K562 (cell line): Measurements from ENCODE around the gene ANO2. TPM values are rescaled to one million over a fixed set of nuclear protein-coding genes. Genes with fewer than 3 reads are reported as not detected.

Experiments used
- ATAC-seq: fragments of 200-7000 bp; cut with Tn5 transposase; 3 replicates; pipeline ENCODE4 v1.9.1; 2020; ENCODE audit warnings: moderate library complexity
- BruUV-seq: library from RNA; stranded (reverse); fragments of 400-500 nt; replicated peaks from 2 replicates; lab custom pipeline; 2021; lab: Mats Ljungman, UMichigan
- CTCF ChIA-PET: fragments of 300-600 bp; formaldehyde crosslinking; extraction: SDS; loops from one replicate; lab custom pipeline; 2021; ENCODE audit warnings: low intra/inter-chr PET ratio; lab: Yijun Ruan, JAX
- POLR2A ChIA-PET: fragments of 300-600, 350-650 bp; sonication (Branson Sonifier 250); formaldehyde crosslinking; extraction: SDS; loops from one replicate; lab custom pipeline; 2021; ENCODE audit warnings: antibody characterized with exemption, inconsistent platforms; lab: Yijun Ruan, JAX
- DNase-seq, 4 experiments: peaks; one replicate each; pipeline versions ENCODE4 v3.0.0 to v3.0.0-alpha.2; 2011 to 2018; ENCODE audit warnings: low spot score in 3 of 4, mixed read lengths in 3 of 4; ENCODE audit errors: extremely low read depth in 1 of 4
- FAIRE-seq: peaks from 2 replicates; lab custom pipeline; 2011; peaks lifted over from hg19 to GRCh38; lab: Jason Lieb, UNC
- H2AFZ ChIP-seq: 2 replicates; pipeline ENCODE4 v1.6.0; 2011; ENCODE audit warnings: low read depth, low read length, control low read depth, inconsistent platforms
- H3K27ac ChIP-seq: fragments of 200-600 bp; 3 replicates; pipeline ENCODE4 v1.8.0; 2011; ENCODE audit warnings: low read depth, mild to moderate bottlenecking, control low read depth, inconsistent platforms, low read length, moderate library complexity, mixed read lengths; ENCODE audit errors: extremely low read depth
- H3K27me3 ChIP-seq, 2 experiments: fragments of 300-600 bp in 1 of 2; 2 replicates in 1 of 2; 3 replicates in 1 of 2; pipeline versions ENCODE4 v1.6.0 to v1.8.0; 2011; ENCODE audit warnings: inconsistent platforms in 2 of 2, low read length in 2 of 2, mild to moderate bottlenecking in 1 of 2, mixed read lengths in 1 of 2, moderate library complexity in 1 of 2; ENCODE audit not compliant: control insufficient read depth in 2 of 2, insufficient read depth in 2 of 2
- H3K36me3 ChIP-seq: fragments of 300-600 bp; 3 replicates; pipeline ENCODE4 v1.8.0; 2011; ENCODE audit warnings: mild to moderate bottlenecking, low read length, inconsistent platforms; ENCODE audit not compliant: control insufficient read depth, insufficient read depth
- H3K4me1 ChIP-seq, 2 experiments: fragments of 200-600 bp in 1 of 2; replicated peaks in 1 of 2; 2 replicates in 1 of 2; 3 replicates in 1 of 2; pipeline versions ENCODE4 v1.5.1 to v1.8.0; 2011; ENCODE audit warnings: inconsistent platforms in 2 of 2, low read length in 2 of 2, mild to moderate bottlenecking in 1 of 2, mixed read lengths in 1 of 2, moderate library complexity in 1 of 2; ENCODE audit not compliant: control insufficient read depth in 2 of 2, insufficient read depth in 2 of 2
- H3K4me2 ChIP-seq: 2 replicates; pipeline ENCODE4 v1.6.1; 2011; ENCODE audit warnings: low read length, control low read depth, inconsistent platforms, mixed read lengths; ENCODE audit not compliant: insufficient read depth
- H3K4me3 ChIP-seq: fragments of 200-600 bp; sonication (generic), shearing (Covaris generic); 2 replicates; pipeline ENCODE4 v1.5.1; 2016; ENCODE audit warnings: control low read depth, inconsistent platforms
- H3K79me2 ChIP-seq: fragments of 200-600 bp; 3 replicates; pipeline ENCODE4 v1.8.0; 2011; ENCODE audit warnings: low read length, inconsistent platforms; ENCODE audit not compliant: control insufficient read depth, insufficient read depth
- H3K9ac ChIP-seq, 2 experiments: 2 replicates each; pipeline versions ENCODE4 v1.6.0 to v1.6.1; 2011; ENCODE audit warnings: low read depth in 2 of 2, low read length in 2 of 2, control low read depth in 1 of 2, inconsistent platforms in 1 of 2, mild to moderate bottlenecking in 1 of 2, mixed read lengths in 1 of 2; ENCODE audit not compliant: insufficient read depth in 1 of 2
- H3K9me1 ChIP-seq: one replicate; pipeline ENCODE4 v1.6.0; 2011; ENCODE audit warnings: inconsistent platforms, mild to moderate bottlenecking, low read length, moderate library complexity; ENCODE audit not compliant: control insufficient read depth, insufficient read depth
- H3K9me3 ChIP-seq: replicated peaks from 2 replicates; pipeline ENCODE4 v1.5.1; 2011; ENCODE audit warnings: low read depth, low read length, inconsistent platforms; ENCODE audit not compliant: control insufficient read depth, insufficient read depth
- H4K20me1 ChIP-seq: replicated peaks from 2 replicates; pipeline ENCODE4 v1.6.1; 2011; ENCODE audit warnings: low read length, inconsistent platforms, mixed read lengths; ENCODE audit not compliant: control insufficient read depth, insufficient read depth
- FOXJ2 ChIP-seq: fragments of 200-800 bp; sonication (Bioruptor generic); IDR thresholded peaks from 2 replicates; pipeline ENCODE4 v1.6.1; 2016; ENCODE audit warnings: missing genetic modification characterization, missing compliant biosample characterization
- NFIC ChIP-seq: fragments of 450-650 bp; IDR thresholded peaks from 2 replicates; pipeline ENCODE4 v1.6.1; 2017; ENCODE audit warnings: mild to moderate bottlenecking, inconsistent platforms
- NR2C2 ChIP-seq, 2 experiments: fragments of 200-800 bp in 1 of 2; sonication (Bioruptor generic) in 1 of 2; sonication (generic) in 1 of 2; formaldehyde crosslinking in 1 of 2; IDR thresholded peaks; 2 replicates each; pipeline versions ENCODE4 v1.6.1 to v1.8.0; 2016 to 2022; ENCODE audit warnings: mild to moderate bottlenecking in 1 of 2, missing compliant biosample characterization in 1 of 2, missing genetic modification characterization in 1 of 2, missing genetic modification reagents in 1 of 2
- TAF7 ChIP-seq: fragments of 450-650 bp; IDR thresholded peaks from 2 replicates; pipeline ENCODE4 v1.6.1; 2016; ENCODE audit warnings: missing genetic modification characterization, missing compliant biosample characterization
- TCF7L2 ChIP-seq: fragments of 150-350 bp; IDR thresholded peaks from 2 replicates; pipeline ENCODE4 v1.6.1; 2016; ENCODE audit warnings: low read depth, mild to moderate bottlenecking, low read length, moderate library complexity
- ZNF75A ChIP-seq: fragments of 450-650 bp; formaldehyde crosslinking; IDR thresholded peaks from 2 replicates; pipeline ENCODE4 v1.4.0; 2020; ENCODE audit warnings: mild to moderate bottlenecking
- WGBS: fragments of 100-300 bp; shearing (Covaris generic); methylation state at CpG from one replicate; pipeline ENCODE4 v1.1.6; 2016; ENCODE audit warnings: low coverage, mixed read lengths; ENCODE audit not compliant: insufficient coverage; ENCODE audit errors: missing lambda C conversion rate; 5-methylcytosine and 5-hydroxymethylcytosine counted together
- in situ Hi-C: fragments of 300-500 bp; cut with MboI; formaldehyde crosslinking; loops from 4 replicates; pipeline ENCODE4 v1.15.0; 2018; ENCODE audit warnings: inconsistent platforms, mixed read lengths
- intact Hi-C: fragments of 100-400 bp; cut with micrococcal nuclease; formaldehyde crosslinking; loops from 2 replicates; pipeline ENCODE4 v1.14.2; 2022
- polyA plus RNA-seq, 8 experiments: library from polyadenylated mRNA; depleted of rRNA in 4 of 8; stranded (reverse) in 5 of 8; unstranded in 3 of 8; fragments of >200 nt; fragmentation: Nextera tagmentation in 2 of 8; fragmentation: Illumina TruSeq in 1 of 8; extraction: Ambion mirVana in 2 of 8; extraction: Trizol in 1 of 8; gene quantifications; 2 replicates each; pipeline versions ENCODE4 v1.2.1 to v1.2.3, GENCODE V29; 2011 to 2014; ENCODE audit warnings: inconsistent platforms in 1 of 8, missing spikeins in 1 of 8
- total RNA-seq, 7 experiments: library from RNA; depleted of rRNA in 6 of 7; stranded (reverse); fragments of >200 nt in 6 of 7; fragmentation: Illumina TruSeq in 2 of 7; extraction: Trizol in 2 of 7; gene quantifications; 2 replicates each; pipeline versions ENCODE4 v1.2.1 to v1.2.3, GENCODE V29; 2011 to 2021; ENCODE audit warnings: low replicate concordance in 1 of 7
- TF ChIP-seq, protein P1 (sequence below), 2 experiments: fragments of 450-650 bp; formaldehyde crosslinking in 1 of 2; IDR thresholded peaks; 2 replicates each; pipeline versions ENCODE4 v1.4.0 to v1.6.1; 2014 to 2020; ENCODE audit warnings: mild to moderate bottlenecking in 2 of 2, borderline replicate concordance in 1 of 2, low read depth in 1 of 2

The ANO2 gene
- total and polyA plus RNA-seq, 9 of the 15 experiments (the other 6 are each of a cell fraction or from before 2014, with no cell fraction given) = 0.64 TPM; not detected in 8

DNA sequence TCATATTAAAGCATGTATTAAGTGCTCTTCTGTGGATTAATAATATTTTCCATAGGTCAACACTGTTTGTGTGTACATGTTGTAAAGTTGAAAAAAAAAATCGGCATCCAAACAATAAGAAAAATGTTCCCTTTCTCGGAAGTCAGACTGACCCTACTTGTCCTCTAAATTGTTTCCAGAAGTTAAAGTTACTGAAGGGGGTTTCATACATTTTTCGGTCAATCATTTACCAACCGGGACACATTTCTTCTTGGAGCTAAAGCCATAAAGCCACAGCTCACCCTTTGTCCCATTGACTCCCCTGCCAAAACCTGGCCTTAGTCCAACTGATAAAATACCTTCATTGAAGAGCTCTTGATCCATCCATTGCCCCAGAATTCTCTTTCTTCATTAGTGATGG lies 230.0 kb downstream of the ANO2 start:
- DNase-seq (no peak), ATAC-seq (no peak), FAIRE-seq (no peak)
- no peaks in the 10 kb centered on the region for H4K20me1 ChIP-seq
- no peak overlapping the region for H3K9ac ChIP-seq
- no peaks in the 10 kb centered on the region for H3K4me1 ChIP-seq
- intact Hi-C loops = no loop called here
- in situ Hi-C loops = no loop called here
- no peaks in the 10 kb centered on the region; a peak in 1 of 5 replicates for H3K27me3 ChIP-seq
- H3K9me3 ChIP-seq = no peaks in the 10 kb centered on the region
- ChIA-PET CTCF (no interaction called here), POLR2A (no interaction called here)
- no TSS peak for BruUV-seq
- H3K36me3 ChIP-seq = no peaks in the 10 kb centered on the region
- H3K9me1 ChIP-seq = no peaks in the 10 kb centered on the region
- TF ChIP-seq TCF7L2 (no peak), NFIC (0 out of 2 replicates have a peak, but pooled peaks have one; percentile 30)
- WGBS = 10% methylated on average over 4 of the region's 4 CpGs
- H2AFZ ChIP-seq = no peak overlapping the region
- H3K4me3 ChIP-seq = no peak overlapping the region
- no peak overlapping the region for H3K27ac ChIP-seq
- H3K79me2 ChIP-seq = no peaks in the 10 kb centered on the region
- no peak overlapping the region for H3K4me2 ChIP-seq

DNA sequence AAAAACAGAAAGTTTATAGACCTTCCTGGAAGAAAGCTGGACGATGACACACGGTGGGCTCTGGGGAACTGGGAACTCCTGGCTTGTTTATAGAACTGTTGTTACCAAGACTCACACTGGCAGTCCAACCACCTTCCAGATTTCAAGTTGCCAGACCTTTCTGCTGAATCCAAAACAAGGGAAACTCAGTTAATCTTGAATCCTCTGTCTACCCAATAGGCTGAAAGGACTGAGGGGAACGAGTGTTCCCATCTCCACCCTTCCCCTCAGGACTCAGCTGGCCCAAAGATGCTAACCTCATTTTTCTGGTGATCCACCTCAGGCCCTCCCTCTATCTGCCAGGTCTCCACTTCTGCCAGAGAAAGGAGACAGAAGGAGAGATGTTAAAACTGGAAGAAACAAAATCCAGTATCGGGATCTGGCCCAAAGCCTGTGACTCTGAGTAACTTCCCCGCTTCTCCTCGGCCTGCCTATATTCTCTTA lies 231.4 kb downstream of the ANO2 start:
- H3K79me2 ChIP-seq = no peaks in the 10 kb centered on the region
- no peaks in the 10 kb centered on the region for H3K36me3 ChIP-seq
- no peak for DNase-seq
- no peak overlapping the region for H2AFZ ChIP-seq
- BruUV-seq = no TSS peak
- intact Hi-C loops = no loop called here
- POLR2A ChIA-PET = interaction anchor here (1.0 kb wide), 1 partner anchor 14 kb away, joined by 3 read pairs; no protein-coding TSS in a partner anchor
- in situ Hi-C loops = no loop called here
- no peaks in the 10 kb centered on the region for H3K9me1 ChIP-seq
- ATAC-seq = no peak
- CTCF ChIA-PET = no interaction called here
- no peaks in the 10 kb centered on the region for H4K20me1 ChIP-seq
- H3K27ac ChIP-seq = no peak overlapping the region
- WGBS = 9% methylated on average over 6 of the region's 6 CpGs
- no peak overlapping the region for H3K9ac ChIP-seq
- no peak overlapping the region for H3K4me3 ChIP-seq
- H3K4me2 ChIP-seq = no peak overlapping the region
- no peaks in the 10 kb centered on the region for H3K9me3 ChIP-seq
- FAIRE-seq = no peak
- H3K27me3 ChIP-seq = no peaks in the 10 kb centered on the region; a peak in 1 of 5 replicates
- no peaks in the 10 kb centered on the region for H3K4me1 ChIP-seq
- TF ChIP-seq, protein P1, sequence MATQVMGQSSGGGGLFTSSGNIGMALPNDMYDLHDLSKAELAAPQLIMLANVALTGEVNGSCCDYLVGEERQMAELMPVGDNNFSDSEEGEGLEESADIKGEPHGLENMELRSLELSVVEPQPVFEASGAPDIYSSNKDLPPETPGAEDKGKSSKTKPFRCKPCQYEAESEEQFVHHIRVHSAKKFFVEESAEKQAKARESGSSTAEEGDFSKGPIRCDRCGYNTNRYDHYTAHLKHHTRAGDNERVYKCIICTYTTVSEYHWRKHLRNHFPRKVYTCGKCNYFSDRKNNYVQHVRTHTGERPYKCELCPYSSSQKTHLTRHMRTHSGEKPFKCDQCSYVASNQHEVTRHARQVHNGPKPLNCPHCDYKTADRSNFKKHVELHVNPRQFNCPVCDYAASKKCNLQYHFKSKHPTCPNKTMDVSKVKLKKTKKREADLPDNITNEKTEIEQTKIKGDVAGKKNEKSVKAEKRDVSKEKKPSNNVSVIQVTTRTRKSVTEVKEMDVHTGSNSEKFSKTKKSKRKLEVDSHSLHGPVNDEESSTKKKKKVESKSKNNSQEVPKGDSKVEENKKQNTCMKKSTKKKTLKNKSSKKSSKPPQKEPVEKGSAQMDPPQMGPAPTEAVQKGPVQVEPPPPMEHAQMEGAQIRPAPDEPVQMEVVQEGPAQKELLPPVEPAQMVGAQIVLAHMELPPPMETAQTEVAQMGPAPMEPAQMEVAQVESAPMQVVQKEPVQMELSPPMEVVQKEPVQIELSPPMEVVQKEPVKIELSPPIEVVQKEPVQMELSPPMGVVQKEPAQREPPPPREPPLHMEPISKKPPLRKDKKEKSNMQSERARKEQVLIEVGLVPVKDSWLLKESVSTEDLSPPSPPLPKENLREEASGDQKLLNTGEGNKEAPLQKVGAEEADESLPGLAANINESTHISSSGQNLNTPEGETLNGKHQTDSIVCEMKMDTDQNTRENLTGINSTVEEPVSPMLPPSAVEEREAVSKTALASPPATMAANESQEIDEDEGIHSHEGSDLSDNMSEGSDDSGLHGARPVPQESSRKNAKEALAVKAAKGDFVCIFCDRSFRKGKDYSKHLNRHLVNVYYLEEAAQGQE (IDR thresholded peaks at IDR 0.05; ENCODE audit: borderline replicate concordance) = no peak
- TF ChIP-seq, protein P1 (CRISPR knock-in tag; IDR thresholded peaks at IDR 0.05; ENCODE audit: low read depth) = no peak
- TF ChIP-seq FOXJ2 (tag) = no peak
- no peak for TF ChIP-seq TAF7 (tag)
- no peak for TF ChIP-seq NR2C2 (CRISPR knock-in tag; IDR thresholded peaks at IDR 0.05)
- no peak for TF ChIP-seq NR2C2 (tag; IDR thresholded peaks at IDR 0.05)
- no peak for TF ChIP-seq ZNF75A (CRISPR knock-in tag)
